Measurements from ENCODE around the gene VWF. TPM values are rescaled to one million over a fixed set of nuclear protein-coding genes. Genes with fewer than 3 reads are reported as not detected.

VWF gene
- total and polyA plus RNA-seq, 2 donors = 61.8 to 97.0 TPM

DNA sequence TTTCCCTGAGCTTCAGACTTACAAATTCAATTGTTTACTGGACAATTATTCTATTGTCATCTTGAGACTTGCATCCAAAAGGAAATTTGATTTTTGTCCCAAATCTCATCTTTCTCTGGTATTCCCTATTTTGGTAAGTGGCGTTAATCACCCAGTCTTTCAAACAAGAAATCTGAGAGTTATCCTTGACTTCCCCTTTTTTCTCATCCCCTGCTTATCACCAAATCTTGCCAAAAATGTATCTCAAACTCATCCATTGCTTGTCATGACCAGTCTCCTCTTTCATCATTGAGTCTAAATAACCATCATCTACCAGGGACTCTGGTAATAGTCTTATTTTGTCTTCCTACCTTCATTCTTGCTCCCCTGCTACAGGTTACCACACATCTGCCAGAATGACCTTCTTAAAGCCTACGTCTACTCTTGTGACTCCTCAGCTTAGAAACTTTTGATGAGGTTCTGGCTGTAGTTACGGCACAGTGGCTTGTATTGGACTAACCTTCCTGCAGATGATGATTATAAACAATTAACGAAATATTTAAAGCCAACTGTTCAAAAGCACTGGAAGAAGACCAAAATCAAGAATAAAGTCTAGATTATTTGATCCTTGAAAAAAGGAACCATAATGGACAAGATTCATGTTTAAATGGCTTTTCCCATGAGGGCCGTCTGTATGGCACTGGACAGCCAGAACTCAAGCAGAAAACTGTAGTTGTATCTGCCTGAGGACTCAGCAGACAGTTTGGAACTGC is 170.5 kb downstream of the VWF start:
- no peaks in the 10 kb centered on the region for H3K4me1 ChIP-seq (ENCODE audit: insufficient read depth)
- no peak for DNase-seq (ENCODE audit: extremely low spot score)
- no peak overlapping the region for H3K27ac ChIP-seq (ENCODE audit: low read depth)
- H3K36me3 ChIP-seq (ENCODE audit: insufficient read depth) = no peaks in the 10 kb centered on the region
- H3K4me3 ChIP-seq (ENCODE audit: low read depth, low read length) = no peak overlapping the region
- 77% methylated on average over 5 of the region's 5 CpGs for WGBS

DNA sequence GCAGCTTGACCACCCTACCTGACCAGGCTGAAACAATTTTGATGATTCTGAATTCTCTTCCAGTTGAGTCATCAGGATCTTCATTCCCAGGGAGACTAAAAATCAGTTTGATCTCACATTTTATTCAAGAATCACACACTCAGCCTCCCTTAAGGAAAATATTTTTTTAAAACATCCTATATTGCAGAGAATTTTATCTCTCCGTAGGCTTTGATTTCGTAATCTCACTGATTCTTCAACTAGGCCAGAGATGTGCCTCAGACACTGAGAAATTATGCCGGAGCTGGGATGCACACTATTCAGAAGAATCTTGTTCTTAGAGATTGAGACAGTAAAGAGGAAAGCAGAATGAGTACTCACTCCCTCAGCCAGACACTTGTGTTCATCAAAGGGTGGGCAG is 172.4 kb downstream of the VWF start:
- no peaks in the 10 kb centered on the region for H3K4me1 ChIP-seq (ENCODE audit: insufficient read depth)
- H3K27ac ChIP-seq (ENCODE audit: low read depth) = no peak overlapping the region
- H3K4me3 ChIP-seq (ENCODE audit: low read depth, low read length) = no peak overlapping the region
- 79% methylated on average over 3 of the region's 3 CpGs for WGBS
- H3K36me3 ChIP-seq (ENCODE audit: insufficient read depth) = no peaks in the 10 kb centered on the region
- DNase-seq (ENCODE audit: extremely low spot score) = no peak

DNA sequence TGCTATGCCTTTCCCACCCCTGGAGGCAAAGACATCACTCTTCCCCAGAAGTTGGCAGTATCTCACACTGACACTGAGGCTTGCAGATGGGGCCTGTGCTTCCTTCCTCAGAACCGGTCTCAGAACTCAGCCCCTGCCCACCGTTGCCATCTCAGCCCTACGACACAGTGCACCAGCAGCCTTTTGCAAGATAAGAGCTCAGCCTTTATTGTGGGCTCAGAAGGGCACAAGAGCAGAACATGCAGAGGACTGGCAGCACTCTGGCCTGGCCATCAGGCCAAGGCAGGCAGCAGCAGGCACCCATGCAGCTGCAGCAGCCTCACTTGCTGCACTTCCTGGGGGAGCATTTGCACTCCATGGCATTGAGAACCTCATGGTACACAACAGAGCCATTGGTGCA is 175.8 kb downstream of the VWF start:
- no peak for DNase-seq (ENCODE audit: extremely low spot score)
- Histone ChIP-seq H3K4me1 (ENCODE audit: insufficient read depth) (no peaks in the 10 kb centered on the region), H3K27ac (ENCODE audit: low read depth) (no peak overlapping the region), H3K4me3 (ENCODE audit: low read depth, low read length) (no peak overlapping the region), H3K36me3 (ENCODE audit: insufficient read depth) (no peaks in the 10 kb centered on the region)
- 80% methylated on average over 3 of the region's 3 CpGs for WGBS

DNA sequence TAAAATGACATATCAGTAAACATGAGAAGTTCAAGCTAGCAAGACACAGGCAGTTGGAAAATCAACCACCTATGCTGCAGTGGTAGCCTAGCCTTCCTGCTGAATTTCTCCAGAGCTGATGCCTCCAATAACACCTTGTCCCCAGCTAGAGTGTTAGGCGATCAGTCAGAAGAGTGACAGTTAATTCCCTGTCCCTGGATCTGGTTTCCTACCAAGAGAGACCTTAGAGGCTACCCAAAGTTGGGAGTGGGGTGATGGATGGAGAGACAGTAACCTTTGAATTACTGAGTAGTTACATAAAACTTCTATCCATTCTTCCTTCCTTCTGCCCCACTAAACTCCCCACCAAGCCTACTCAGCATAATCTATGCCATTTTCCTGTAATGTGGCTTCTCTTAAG is 177.5 kb downstream of the VWF start:
- WGBS = 86% methylated on average over 1 of the region's 1 CpG
- no peak overlapping the region for H3K27ac ChIP-seq (ENCODE audit: low read depth)
- H3K4me3 ChIP-seq (ENCODE audit: low read depth, low read length) = no peak overlapping the region
- H3K36me3 ChIP-seq (ENCODE audit: insufficient read depth) = no peaks in the 10 kb centered on the region
- no peaks in the 10 kb centered on the region for H3K4me1 ChIP-seq (ENCODE audit: insufficient read depth)
- no peak for DNase-seq (ENCODE audit: extremely low spot score)

DNA sequence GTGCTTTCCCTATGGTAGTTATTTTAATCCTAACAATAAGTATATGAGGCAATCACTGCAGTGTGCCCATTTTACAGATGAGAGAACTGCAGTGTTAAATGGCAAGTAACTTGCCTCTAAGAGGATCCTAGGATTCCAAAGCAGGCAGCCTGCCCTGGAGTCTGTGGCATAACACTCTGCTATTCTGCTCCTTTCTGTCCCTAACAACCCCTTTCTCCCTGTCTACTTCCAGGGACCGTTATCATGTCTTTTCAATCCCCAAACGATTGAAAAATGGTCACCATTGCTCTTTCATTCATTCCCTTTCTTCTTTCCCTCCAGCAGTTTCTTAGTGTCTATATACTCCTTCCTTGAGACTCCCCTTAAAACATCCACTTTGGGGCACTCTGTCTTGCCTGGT is 178.1 kb downstream of the VWF start:
- DNase-seq (ENCODE audit: extremely low spot score) = no peak
- Histone ChIP-seq H3K4me3 (ENCODE audit: low read depth, low read length) (no peak overlapping the region), H3K36me3 (ENCODE audit: insufficient read depth) (no peaks in the 10 kb centered on the region), H3K27ac (ENCODE audit: low read depth) (no peak overlapping the region), H3K4me1 (ENCODE audit: insufficient read depth) (no peaks in the 10 kb centered on the region)
- 81% methylated on average over 2 of the region's 2 CpGs for WGBS

DNA sequence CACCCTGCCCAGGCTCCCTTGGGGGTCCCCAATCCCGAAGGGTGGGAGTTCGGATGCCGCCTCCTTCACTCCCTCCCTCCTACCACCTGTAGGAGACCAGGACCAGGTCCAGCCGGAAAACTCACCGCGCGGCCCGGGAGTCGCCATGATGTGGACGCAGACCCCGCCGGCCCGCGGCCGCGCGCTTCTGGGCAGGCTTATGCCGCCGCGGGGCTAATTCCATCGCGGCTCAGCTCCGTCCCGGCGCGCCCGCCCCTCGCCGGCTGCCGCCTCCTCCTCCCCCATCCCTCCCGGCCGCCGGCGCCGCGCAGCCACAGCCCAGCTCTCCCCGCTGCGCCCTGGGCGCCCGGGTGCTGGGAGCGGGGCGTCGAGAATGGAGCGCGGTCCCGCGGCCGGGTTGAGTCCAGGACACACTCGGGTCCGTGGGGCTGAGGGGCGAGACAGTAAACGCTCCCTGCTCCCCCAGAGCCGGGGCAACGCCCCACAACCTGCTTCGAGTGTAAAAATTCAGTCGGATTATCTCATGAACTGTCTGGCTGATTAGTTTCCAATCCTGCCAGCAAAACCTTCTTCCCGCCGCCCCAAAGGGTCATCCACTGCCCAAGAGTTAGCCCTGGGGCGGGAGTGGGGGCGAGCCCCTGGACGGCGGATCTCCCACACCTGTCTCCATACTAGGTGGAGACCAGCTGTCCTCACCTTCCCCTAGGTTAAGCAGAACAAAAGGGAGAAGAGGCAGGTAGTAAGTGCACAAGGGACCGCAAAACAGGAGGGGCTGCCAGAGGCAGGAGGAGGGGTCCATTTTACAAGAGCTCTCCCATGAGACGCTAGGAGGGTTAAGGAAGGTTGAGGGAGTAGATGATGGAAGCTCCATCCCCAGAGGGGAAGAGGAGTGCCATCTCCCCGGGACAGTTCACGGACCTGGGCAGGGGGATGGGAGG is 179.1 kb downstream of the VWF start, which contains the start of gene ANO2:
Gene ANO2, minus strand, starts transcription at position 189 of the 938 bp plus-strand sequence. Its CDS starts 42 bp downstream, at position 147.
- WGBS = 9% methylated on average over 66 of the region's 66 CpGs
- H3K27ac ChIP-seq (ENCODE audit: low read depth) = no peak within 1 kb of the TSS
- peak within 1 kb of the TSS; percentile 34 for H3K4me3 ChIP-seq (ENCODE audit: low read depth, low read length)

DNA sequence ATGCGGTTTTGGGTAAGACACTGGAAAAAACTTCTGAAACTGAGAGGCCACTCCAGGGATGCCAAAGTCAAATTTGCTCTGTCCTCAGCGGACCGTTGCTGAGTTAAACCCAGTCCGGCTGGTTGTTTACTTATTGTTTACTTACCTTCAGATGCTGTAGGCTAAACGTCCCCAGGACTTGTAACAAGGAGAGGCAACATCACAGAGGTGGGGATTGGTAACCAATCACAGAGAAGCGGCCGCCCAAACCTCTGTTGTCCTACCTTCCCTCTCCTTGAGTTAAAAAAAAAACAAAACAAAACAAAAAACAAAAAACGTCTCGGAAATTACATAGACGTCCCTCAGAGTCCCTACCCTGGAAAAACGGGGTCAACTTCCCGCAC is 179.8 kb downstream of the VWF start:
- H3K36me3 ChIP-seq (ENCODE audit: insufficient read depth) = no peaks in the 10 kb centered on the region
- no peak for DNase-seq (ENCODE audit: extremely low spot score)
- no peak overlapping the region for H3K27ac ChIP-seq (ENCODE audit: low read depth)
- peak overlapping the region; percentile 34 for H3K4me3 ChIP-seq (ENCODE audit: low read depth, low read length)
- no peaks in the 10 kb centered on the region for H3K4me1 ChIP-seq (ENCODE audit: insufficient read depth)
- WGBS = 13% methylated on average over 12 of the region's 12 CpGs

More for the DNA sequence above, 179.1 kb downstream of the VWF start, which contains the start of gene ANO2:
- DNase-seq (ENCODE audit: extremely low spot score) = no peak
- no peaks in the 10 kb centered on the region for H3K36me3 ChIP-seq (ENCODE audit: insufficient read depth)
- H3K4me1 ChIP-seq (ENCODE audit: insufficient read depth) = no peaks in the 10 kb centered on the region

DNA sequence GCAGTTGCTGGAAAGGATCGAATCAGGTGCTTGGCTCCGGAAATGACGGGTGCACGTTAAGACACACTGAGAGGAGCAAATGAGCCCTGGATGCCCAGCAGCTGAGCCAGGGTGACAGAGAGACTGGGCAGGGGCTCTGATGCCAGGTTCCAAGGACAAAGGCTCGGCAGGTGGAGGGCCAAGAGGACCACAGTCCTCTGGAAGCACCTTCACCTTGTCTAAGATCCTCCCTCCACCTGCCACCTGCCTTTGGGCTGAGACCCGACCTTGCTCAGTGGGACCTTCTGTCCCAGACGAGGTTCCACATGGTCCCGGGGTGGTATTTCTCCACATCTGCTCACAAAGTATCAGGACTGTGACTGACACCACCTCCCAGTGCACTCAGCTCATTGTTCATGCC is 180.4 kb downstream of the VWF start:
- no peak for DNase-seq (ENCODE audit: extremely low spot score)
- Histone ChIP-seq H3K27ac (ENCODE audit: low read depth) (no peak overlapping the region), H3K4me3 (ENCODE audit: low read depth, low read length) (no peak overlapping the region), H3K4me1 (ENCODE audit: insufficient read depth) (no peaks in the 10 kb centered on the region), H3K36me3 (ENCODE audit: insufficient read depth) (no peaks in the 10 kb centered on the region)
- 84% methylated on average over 8 of the region's 8 CpGs for WGBS

DNA sequence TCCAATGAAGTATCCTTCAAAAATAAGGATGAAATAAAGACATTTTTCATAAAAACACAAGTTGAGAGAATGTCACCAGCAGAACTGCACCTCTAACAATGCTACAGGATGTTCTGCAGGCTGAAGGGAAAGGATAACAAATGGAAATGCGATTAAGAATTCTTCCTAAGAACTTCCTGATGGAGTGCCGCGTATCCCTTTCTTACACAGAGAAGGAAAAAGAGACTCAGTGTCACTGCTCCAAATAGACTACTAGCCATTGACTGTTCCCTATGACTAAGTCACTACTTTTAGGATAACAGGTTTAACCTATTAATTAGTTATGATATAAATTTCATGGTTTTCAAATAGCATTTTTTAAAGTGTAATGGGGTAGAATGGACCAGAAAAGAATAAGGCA is 182.6 kb downstream of the VWF start:
- Histone ChIP-seq H3K27ac (ENCODE audit: low read depth) (no peak overlapping the region), H3K4me1 (ENCODE audit: insufficient read depth) (no peaks in the 10 kb centered on the region), H3K4me3 (ENCODE audit: low read depth, low read length) (no peak overlapping the region), H3K36me3 (ENCODE audit: insufficient read depth) (no peaks in the 10 kb centered on the region)
- DNase-seq (ENCODE audit: extremely low spot score) = no peak
- WGBS = 81% methylated on average over 3 of the region's 3 CpGs

DNA sequence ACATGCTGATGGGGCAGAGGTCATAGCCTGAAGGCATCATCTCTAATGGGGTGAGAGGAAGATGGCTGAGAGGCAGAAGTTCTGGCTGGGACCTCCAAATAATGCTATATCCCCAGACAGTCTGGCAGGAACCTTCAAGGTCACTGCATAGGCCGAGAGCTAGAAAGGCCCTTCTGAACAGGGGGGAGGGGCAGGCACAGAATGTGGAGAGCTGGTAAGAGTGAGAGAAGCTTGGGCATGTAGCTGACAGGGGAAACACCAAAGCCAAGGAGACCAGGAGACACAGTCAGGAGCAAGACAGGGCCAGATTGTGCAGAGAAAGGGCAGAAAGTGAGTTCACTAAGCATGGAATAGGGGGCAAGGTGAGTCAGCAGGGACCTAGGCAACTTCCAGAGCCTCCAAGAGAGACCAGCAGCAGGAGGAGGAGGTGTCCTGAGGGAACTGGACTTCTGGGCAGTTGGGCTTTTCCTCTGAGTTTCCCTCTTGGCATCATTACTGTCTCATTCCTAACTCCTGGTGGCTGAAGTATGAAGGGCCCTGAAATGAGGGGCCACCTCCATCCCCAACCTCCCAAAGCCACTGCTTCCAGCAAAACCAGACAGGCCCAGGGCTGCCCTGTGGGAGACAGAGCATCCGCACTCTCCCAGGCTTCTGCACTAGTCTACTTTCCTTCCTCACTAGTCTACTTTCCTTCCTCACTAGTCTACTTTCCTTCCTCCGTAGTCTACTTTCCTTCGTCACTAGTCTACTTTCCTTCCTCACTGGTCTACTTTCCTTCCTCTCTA is 196.5 kb downstream of the VWF start:
- Histone ChIP-seq H3K4me3 (ENCODE audit: low read depth, low read length) (no peak overlapping the region), H3K4me1 (ENCODE audit: insufficient read depth) (no peaks in the 10 kb centered on the region), H3K36me3 (ENCODE audit: insufficient read depth) (no peaks in the 10 kb centered on the region), H3K27ac (ENCODE audit: low read depth) (no peak overlapping the region)
- WGBS = 81% methylated on average over 4 of the region's 4 CpGs
- no peak for DNase-seq (ENCODE audit: extremely low spot score)

DNA sequence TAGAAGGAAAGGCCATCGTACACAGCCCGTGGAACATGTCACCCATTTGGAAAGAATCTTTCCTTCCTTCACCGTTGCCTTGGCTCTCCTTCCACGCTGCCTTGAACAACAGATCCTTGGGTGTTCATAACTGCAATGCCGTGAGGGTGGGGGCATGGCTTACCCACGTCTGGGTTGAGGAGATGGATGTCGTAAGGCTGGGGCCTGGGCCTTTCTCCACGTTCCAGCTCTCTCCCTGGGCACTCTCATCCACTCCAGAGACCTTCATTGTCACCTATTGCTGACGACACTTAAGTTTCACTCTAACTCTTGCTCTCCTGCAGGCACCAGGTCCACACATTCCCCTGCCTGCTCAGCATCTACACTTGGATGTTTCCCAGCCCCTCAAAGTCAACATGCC is 198.8 kb downstream of the VWF start:
- DNase-seq (ENCODE audit: extremely low spot score) = no peak
- Histone ChIP-seq H3K27ac (ENCODE audit: low read depth) (no peak overlapping the region), H3K36me3 (ENCODE audit: insufficient read depth) (no peaks in the 10 kb centered on the region), H3K4me3 (ENCODE audit: low read depth, low read length) (no peak overlapping the region), H3K4me1 (ENCODE audit: insufficient read depth) (no peaks in the 10 kb centered on the region)
- 76% methylated on average over 9 of the region's 9 CpGs for WGBS

DNA sequence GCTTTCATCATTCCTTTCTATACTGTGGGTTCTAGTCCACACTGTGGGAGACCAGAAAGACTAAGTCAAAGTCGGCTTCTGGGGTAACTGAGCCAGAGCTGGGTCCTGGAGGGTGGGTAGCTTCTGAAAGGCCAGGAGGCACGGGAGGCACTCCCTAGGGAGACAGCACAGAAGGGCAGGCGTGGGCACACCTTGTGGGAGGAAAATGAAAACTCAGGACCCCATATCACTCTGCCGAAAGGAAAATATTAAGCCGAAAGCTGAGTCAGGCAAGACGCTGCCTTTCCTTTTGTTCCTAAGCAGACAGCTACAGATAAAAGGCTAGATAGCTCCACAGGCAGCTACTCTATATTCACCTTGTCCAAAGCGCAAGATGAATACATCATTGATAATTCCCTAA is 200.1 kb downstream of the VWF start:
- Histone ChIP-seq H3K4me1 (ENCODE audit: insufficient read depth) (no peaks in the 10 kb centered on the region), H3K27ac (ENCODE audit: low read depth) (no peak overlapping the region), H3K36me3 (ENCODE audit: insufficient read depth) (no peaks in the 10 kb centered on the region), H3K4me3 (ENCODE audit: low read depth, low read length) (no peak overlapping the region)
- DNase-seq (ENCODE audit: extremely low spot score) = no peak
- WGBS = 68% methylated on average over 7 of the region's 7 CpGs

DNA sequence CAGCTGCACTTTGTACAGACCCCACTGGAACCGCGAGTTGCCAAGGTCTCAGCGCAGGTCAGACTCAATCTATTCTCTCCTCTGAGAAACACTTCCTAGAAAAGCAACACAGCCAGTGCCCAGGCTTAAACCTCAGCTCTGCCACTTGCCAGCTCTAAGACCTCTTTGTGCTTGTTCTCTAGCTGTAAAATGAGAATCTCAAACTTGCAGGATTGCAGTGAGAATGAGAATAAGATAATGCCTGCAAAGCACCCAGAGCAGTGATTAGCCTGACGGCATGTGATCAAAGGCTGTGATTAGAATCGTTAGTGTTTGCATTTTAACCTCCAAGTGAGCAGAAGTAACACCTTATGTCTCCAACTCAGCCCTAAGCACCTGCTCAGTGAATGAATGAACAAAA is 200.7 kb downstream of the VWF start:
- 54% methylated on average over 5 of the region's 5 CpGs for WGBS

More for the DNA sequence above, 200.7 kb downstream of the VWF start:
- no peak overlapping the region for H3K4me3 ChIP-seq (ENCODE audit: low read depth, low read length)
- no peak for DNase-seq (ENCODE audit: extremely low spot score)
- H3K36me3 ChIP-seq (ENCODE audit: insufficient read depth) = no peaks in the 10 kb centered on the region
- H3K27ac ChIP-seq (ENCODE audit: low read depth) = no peak overlapping the region
- H3K4me1 ChIP-seq (ENCODE audit: insufficient read depth) = no peaks in the 10 kb centered on the region
